Measurements from ENCODE around the gene GAREM1. TPM values are rescaled to one million over a fixed set of nuclear protein-coding genes. Genes with fewer than 3 reads are reported as not detected.
A peak's percentile ranks its signal among the peaks of the same experiment; 100 is the strongest.

Gene GAREM1
- total and polyA plus RNA-seq, 7 donors: 2.3 to 10.3 (median 7.2) TPM

GRCh38 chr18:32383050-32383819 lies 87.4 kb downstream of the GAREM1 start:
- H3K27me3 ChIP-seq (ENCODE audit: insufficient read depth in 3 of 3, low read length in 2 of 3): no peaks in the 10 kb centered on the region
- H3K27ac ChIP-seq: peak overlapping the region; percentile 24
- H3K36me3 ChIP-seq (ENCODE audit: insufficient read depth in 1 of 2, low read depth in 1 of 2): no peaks in the 10 kb centered on the region
- no peak for TF ChIP-seq CTCF (IDR thresholded peaks at IDR 0.05)
- ATAC-seq (peak; percentile 77 to 82 (median 80)), DNase-seq (no peak)
- peaks cover 7% of the 10 kb centered on the region for H3K4me1 ChIP-seq
- no peak overlapping the region for H3K4me3 ChIP-seq
- H3K9me3 ChIP-seq: no peaks in the 10 kb centered on the region
- intact Hi-C loops (cut with DNase I): loop anchor here in 1 of 2 donors (5.0 kb wide), 1 partner anchor 84 kb away; no protein-coding TSS in a partner anchor
- 62 to 78% (median 71%) methylated on average over 4 of the region's 4 CpGs for whole genome bisulfite sequencing, 3 donors

- H3K9me3 ChIP-seq: no peaks in the 10 kb centered on the region
- 92 to 93% (median 93%) methylated on average over 2 of the region's 2 CpGs for WGBS, 3 donors
- H3K4me1 ChIP-seq: peaks cover 7% of the 10 kb centered on the region
- intact Hi-C loops (cut with DNase I): loop anchor here in 1 of 2 donors (5.0 kb wide), 1 partner anchor 86 kb away; no protein-coding TSS in a partner anchor
- H3K27ac ChIP-seq: no peak overlapping the region
- ATAC-seq: no peak
- H3K4me3 ChIP-seq: no peak overlapping the region
- no peaks in the 10 kb centered on the region for H3K36me3 ChIP-seq (ENCODE audit: insufficient read depth in 1 of 2, low read depth in 1 of 2)
- DNase-seq: no peak
- no peak for TF ChIP-seq CTCF (IDR thresholded peaks at IDR 0.05)
- H3K27me3 ChIP-seq (ENCODE audit: insufficient read depth in 3 of 3, low read length in 2 of 3): no peaks in the 10 kb centered on the region
Measured at GRCh38 chr18:32381761-32382160, 88.9 kb downstream of the GAREM1 start.

- H3K9me3 ChIP-seq: no peaks in the 10 kb centered on the region
- ATAC-seq (no peak), DNase-seq (no peak)
- peaks cover 7% of the 10 kb centered on the region for H3K4me1 ChIP-seq
- no peak overlapping the region for H3K4me3 ChIP-seq
- no peak for TF ChIP-seq CTCF (IDR thresholded peaks at IDR 0.05)
- no peaks in the 10 kb centered on the region for H3K27me3 ChIP-seq (ENCODE audit: insufficient read depth in 3 of 3, low read length in 2 of 3)
- intact Hi-C loops (cut with DNase I): loop anchor here in 1 of 2 donors (5.0 kb wide), 1 partner anchor 87 kb away; no protein-coding TSS in a partner anchor
- WGBS, 3 donors: 73 to 83% (median 81%) methylated on average over 1 of the region's 1 CpG
- no peak overlapping the region for H3K27ac ChIP-seq
- H3K36me3 ChIP-seq (ENCODE audit: insufficient read depth in 1 of 2, low read depth in 1 of 2): no peaks in the 10 kb centered on the region
Measured at GRCh38 chr18:32380559-32380958, 90.1 kb downstream of the GAREM1 start.

GRCh38 chr18:32379891-32380290 lies 90.8 kb downstream of the GAREM1 start:
- no peak for TF ChIP-seq CTCF (IDR thresholded peaks at IDR 0.05)
- Histone ChIP-seq H3K4me1 (peaks cover 7% of the 10 kb centered on the region), H3K36me3 (ENCODE audit: insufficient read depth in 1 of 2, low read depth in 1 of 2) (no peaks in the 10 kb centered on the region), H3K4me3 (no peak overlapping the region), H3K27ac (no peak overlapping the region), H3K9me3 (no peaks in the 10 kb centered on the region), H3K27me3 (ENCODE audit: insufficient read depth in 3 of 3, low read length in 2 of 3) (no peaks in the 10 kb centered on the region)
- DNase-seq: no peak
- WGBS, 3 donors: 95 to 96% (median 95%) methylated on average over 7 of the region's 7 CpGs
- no peak for ATAC-seq
- intact Hi-C loops (cut with DNase I): loop anchor here in 1 of 2 donors (5.0 to 10.0 kb wide), 2 partner anchors 65 to 87 kb away; no protein-coding TSS in a partner anchor

All from psoas muscle (tissue), 8 donors.